Fibroblast of upper back skin (primary cell): ENCODE measurements around the gene SUN1.

Experiments
- DNase-seq: peaks from one replicate; pipeline ENCODE4 v3.0.0-alpha.2; 2013

Gene SUN1

GRCh38 chr7:815284-816216 lies 16.7 kb upstream of the SUN1 start:
- DNase-seq, result no peak

- peak; percentile 97 for DNase-seq
Measured at GRCh38 chr7:816300-816750, 16.0 kb upstream of the SUN1 start.

GRCh38 chr7:816751-817671 lies 15.3 kb upstream of the SUN1 start:
- DNase-seq, result no peak

GRCh38 chr7:818031-818699 lies 14.1 kb upstream of the SUN1 start:
- DNase-seq, result peak; percentile 79

- no peak for DNase-seq
Measured at GRCh38 chr7:820341-820740, 11.9 kb upstream of the SUN1 start.

GRCh38 chr7:821688-822087 lies 10.6 kb upstream of the SUN1 start:
- no peak for DNase-seq

GRCh38 chr7:822692-823276 lies 9.5 kb upstream of the SUN1 start:
- DNase-seq, result no peak

- DNase-seq, result no peak
Measured at GRCh38 chr7:823649-824048, 8.6 kb upstream of the SUN1 start.

- DNase-seq, result no peak
Measured at GRCh38 chr7:824081-824480, 8.2 kb upstream of the SUN1 start.

- no peak for DNase-seq
Measured at GRCh38 chr7:824664-825063, 7.6 kb upstream of the SUN1 start.

- DNase-seq, result peak; percentile 34
Measured at GRCh38 chr7:825386-825785, 6.9 kb upstream of the SUN1 start.

- DNase-seq, result no peak
Measured at GRCh38 chr7:826230-826917, 5.9 kb upstream of the SUN1 start.

GRCh38 chr7:828793-829561 lies 3.3 kb upstream of the SUN1 start:
- DNase-seq, result no peak

- DNase-seq, result no peak
Measured at GRCh38 chr7:830069-830468, 2.2 kb upstream of the SUN1 start.

GRCh38 chr7:831596-832166 lies 595 bp upstream of the SUN1 start:
- peak; percentile 89 for DNase-seq

GRCh38 chr7:832968-833424 lies 720 bp downstream of the SUN1 start:
- no peak for DNase-seq

GRCh38 chr7:833601-834258 lies 1.5 kb downstream of the SUN1 start:
- DNase-seq, result no peak

- no peak for DNase-seq
Measured at GRCh38 chr7:834277-834676, 2.0 kb downstream of the SUN1 start.

GRCh38 chr7:835021-835420 lies 2.7 kb downstream of the SUN1 start:
- DNase-seq, result no peak
